Activated T-helper 2 cell treated with anti-CD3 and anti-CD28 coated beads, Interferon-gamma antibody, Interleukin-2, Interleukin-4, amounts not matched to agents 10 μg/mL and 5 μg/mL and 100 μg/mL, durations not matched to agents 14 hours and 24 hours and 36 hours (primary cell): ENCODE results near the gene OLA1. TPM values are rescaled to one million over a fixed set of nuclear protein-coding genes. Genes with fewer than 3 reads are reported as not detected.

Source experiments
- DNase-seq: peaks from one replicate; pipeline ENCODE4 v3.0.0; 2021; ENCODE audit warnings: low spot score
- H3K27ac Mint-ChIP-seq: one replicate; pipeline ENCODE4 v1.8.0; 2021; ENCODE audit warnings: mixed read lengths
- H3K27me3 Mint-ChIP-seq: one replicate; pipeline ENCODE4 v1.8.0; 2021; ENCODE audit warnings: low read depth, mixed read lengths
- H3K36me3 Mint-ChIP-seq: one replicate; pipeline ENCODE4 v1.8.0; 2021; ENCODE audit warnings: low read depth, mixed read lengths
- H3K4me1 Mint-ChIP-seq: one replicate; pipeline ENCODE4 v1.8.0; 2021; ENCODE audit warnings: low read depth, mixed read lengths
- H3K4me3 Mint-ChIP-seq: one replicate; pipeline ENCODE4 v1.8.0; 2021; ENCODE audit warnings: low read depth, mild to moderate bottlenecking, moderate library complexity, mixed read lengths
- H3K9me3 Mint-ChIP-seq: one replicate; pipeline ENCODE4 v1.8.0; 2021; ENCODE audit warnings: mixed read lengths
- intact Hi-C: fragments of 100-400 bp; cut with micrococcal nuclease; formaldehyde crosslinking; loops from one replicate; pipeline ENCODE4 v1.15.1; 2023
- total RNA-seq: library from RNA; stranded (reverse); gene quantifications from 2 replicates; pipeline ENCODE4 v1.2.3, GENCODE V29; 2022

OLA1 gene
- total RNA-seq, 1 donor from 2014 or later = 150 TPM

DNA sequence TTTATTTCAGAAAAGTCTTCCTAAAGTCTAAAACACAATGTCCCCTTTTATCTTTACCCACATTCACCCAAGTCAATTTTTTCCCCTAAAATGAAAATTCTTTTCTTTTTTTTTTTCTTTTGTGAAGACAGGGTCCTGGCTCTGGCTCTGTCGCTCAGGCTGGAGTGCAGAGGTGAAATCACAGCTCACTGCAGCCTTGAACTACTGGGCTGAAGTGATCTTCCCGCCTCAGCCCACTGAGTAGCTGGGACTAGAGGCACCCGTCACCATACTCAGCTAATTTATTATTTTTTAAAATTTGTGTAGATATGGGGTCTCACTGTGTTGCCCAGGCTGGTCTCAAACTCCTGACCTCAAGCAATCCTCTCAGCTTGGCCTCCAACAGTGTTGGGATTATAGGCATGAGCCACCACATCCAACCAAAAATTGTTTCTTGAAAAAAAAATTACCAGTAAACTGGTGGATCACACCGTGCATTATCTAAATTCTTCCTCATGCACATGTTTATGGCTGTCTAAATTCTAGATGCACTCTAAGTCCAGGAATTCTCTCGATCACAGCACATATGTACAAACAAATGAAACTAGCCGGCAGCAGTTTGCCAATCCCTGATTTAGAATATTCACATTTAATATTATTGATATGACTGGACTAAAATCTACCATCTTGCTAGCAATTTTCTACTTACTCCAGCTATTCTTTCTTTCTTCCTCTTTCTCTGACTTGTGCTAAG is 56.8 kb downstream of the OLA1 start:
- Mint-ChIP-seq H3K27ac (no peak overlapping the region), H3K4me1 (no peaks in the 10 kb centered on the region), H3K27me3 (no peaks in the 10 kb centered on the region), H3K36me3 (peaks cover 4% of the 10 kb centered on the region), H3K4me3 (no peak overlapping the region), H3K9me3 (no peaks in the 10 kb centered on the region)
- intact Hi-C loops = no loop called here
- DNase-seq = no peak

DNA sequence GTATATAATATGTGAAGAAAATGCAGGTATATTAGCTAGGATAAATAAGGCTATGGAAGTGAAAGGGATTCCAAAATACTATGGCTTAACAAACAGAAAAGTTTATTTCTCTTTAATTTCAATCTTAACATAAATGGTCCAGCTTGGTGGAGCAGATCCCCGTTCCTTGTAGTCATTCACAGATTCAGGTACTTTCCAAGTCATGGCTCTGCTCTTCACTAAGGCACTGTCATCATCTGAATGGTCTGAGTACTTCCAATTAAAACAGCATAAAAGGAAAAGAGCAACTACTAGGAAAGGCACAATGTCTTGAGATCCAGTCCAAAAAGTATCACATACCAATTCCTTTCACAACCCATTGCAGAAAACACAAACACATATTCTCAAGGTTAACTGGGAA is 63.4 kb downstream of the OLA1 start:
- intact Hi-C loops = no loop called here
- Mint-ChIP-seq H3K4me1 (peaks cover 3% of the 10 kb centered on the region), H3K27me3 (no peaks in the 10 kb centered on the region), H3K4me3 (no peak overlapping the region), H3K36me3 (peaks cover 20% of the 10 kb centered on the region), H3K27ac (no peak overlapping the region), H3K9me3 (no peaks in the 10 kb centered on the region)
- no peak for DNase-seq

DNA sequence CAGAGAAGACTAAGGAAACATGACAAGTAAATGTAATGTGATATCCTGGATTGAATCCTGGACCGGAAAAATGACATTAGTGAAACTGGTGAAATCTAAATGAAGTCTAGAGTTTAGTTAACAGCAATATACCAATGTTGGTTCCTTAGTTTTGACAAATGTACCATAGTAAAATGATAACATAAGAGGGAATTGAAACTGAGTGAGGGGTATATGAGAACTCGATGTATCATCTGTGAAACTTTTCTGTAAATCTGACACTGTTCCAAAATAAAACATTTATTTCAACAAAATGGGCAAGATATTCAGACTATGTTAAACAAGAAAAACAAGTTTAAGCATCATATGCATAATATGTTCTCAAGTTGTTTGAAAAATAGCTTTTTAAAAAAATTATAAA is 63.8 kb downstream of the OLA1 start:
- Mint-ChIP-seq H3K4me1 (peaks cover 3% of the 10 kb centered on the region), H3K4me3 (no peak overlapping the region), H3K27ac (no peak overlapping the region), H3K9me3 (no peaks in the 10 kb centered on the region), H3K27me3 (no peaks in the 10 kb centered on the region), H3K36me3 (peaks cover 20% of the 10 kb centered on the region)
- no peak for DNase-seq
- intact Hi-C loops = no loop called here

DNA sequence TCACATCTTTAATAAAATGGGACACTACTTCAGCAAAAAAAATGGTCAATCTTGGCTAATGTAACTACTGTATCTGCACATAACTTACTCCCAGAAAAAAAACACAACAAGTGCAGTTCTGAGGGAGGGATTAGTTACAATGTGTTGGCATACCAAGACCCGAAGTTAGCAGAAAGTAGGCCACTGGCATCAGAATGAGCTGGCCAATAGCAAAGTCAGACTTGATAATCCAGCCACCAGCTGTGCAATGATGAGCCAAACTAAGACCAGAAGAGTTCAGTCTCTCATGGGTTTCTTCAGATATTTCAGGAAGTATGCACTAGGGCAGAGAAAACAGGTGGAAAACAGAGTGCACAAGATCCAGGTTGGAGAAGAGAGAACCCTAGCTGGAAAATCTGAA is 65.3 kb downstream of the OLA1 start:
- H3K27me3 Mint-ChIP-seq = no peaks in the 10 kb centered on the region
- H3K9me3 Mint-ChIP-seq = no peaks in the 10 kb centered on the region
- peaks cover 3% of the 10 kb centered on the region for H3K4me1 Mint-ChIP-seq
- H3K36me3 Mint-ChIP-seq = peaks cover 20% of the 10 kb centered on the region
- H3K4me3 Mint-ChIP-seq = no peak overlapping the region
- DNase-seq = no peak
- intact Hi-C loops = no loop called here
- H3K27ac Mint-ChIP-seq = no peak overlapping the region

DNA sequence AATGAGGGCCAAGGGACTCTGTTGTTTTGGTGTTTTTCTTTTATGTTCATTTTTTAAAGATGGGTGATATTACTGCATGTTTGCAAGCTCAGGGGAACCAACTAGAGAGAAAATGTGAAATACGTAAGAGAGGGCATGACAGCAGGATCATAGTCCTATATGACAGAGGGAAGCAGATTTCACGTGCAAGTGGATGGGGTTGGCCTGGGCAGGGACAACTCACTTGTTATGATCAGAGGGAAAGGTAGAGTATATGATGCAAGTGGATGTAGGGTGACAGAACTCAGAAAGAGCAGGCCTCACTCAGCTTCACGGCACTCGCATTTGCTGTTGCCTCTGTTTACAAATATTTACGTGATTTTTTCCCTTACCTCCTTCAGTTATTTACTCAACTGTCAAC is 67.0 kb downstream of the OLA1 start:
- intact Hi-C loops = no loop called here
- H3K27ac Mint-ChIP-seq = no peak overlapping the region
- peaks cover 3% of the 10 kb centered on the region for H3K4me1 Mint-ChIP-seq
- H3K9me3 Mint-ChIP-seq = no peaks in the 10 kb centered on the region
- no peak overlapping the region for H3K4me3 Mint-ChIP-seq
- DNase-seq = no peak
- no peaks in the 10 kb centered on the region for H3K27me3 Mint-ChIP-seq
- peaks cover 21% of the 10 kb centered on the region for H3K36me3 Mint-ChIP-seq

DNA sequence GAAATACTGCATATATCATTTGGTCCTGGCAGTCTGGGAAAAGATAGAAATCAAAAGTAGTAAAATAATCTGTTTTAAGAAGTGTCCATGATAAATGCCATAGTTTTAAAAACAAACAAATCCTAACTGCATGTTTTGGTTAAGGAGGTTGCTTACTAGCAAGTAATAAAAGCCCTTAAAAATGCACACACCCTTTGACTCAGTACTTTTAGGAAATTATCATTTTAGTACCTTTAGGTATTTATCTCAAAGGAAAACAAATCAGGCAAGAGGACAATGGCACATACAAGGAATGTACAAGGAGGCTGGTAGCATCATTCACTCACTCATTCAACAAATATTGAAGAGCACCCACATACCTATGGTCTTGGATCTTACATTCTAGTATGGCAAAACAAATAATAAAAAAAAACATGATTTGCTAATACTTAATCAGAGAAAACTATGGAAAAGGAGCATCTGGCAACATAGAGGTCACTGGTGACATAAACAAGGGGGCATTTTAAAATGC is 67.6 kb downstream of the OLA1 start:
- Mint-ChIP-seq H3K4me1 (peaks cover 3% of the 10 kb centered on the region), H3K9me3 (peaks cover 2% of the 10 kb centered on the region), H3K36me3 (peaks cover 23% of the 10 kb centered on the region), H3K27ac (no peak overlapping the region), H3K27me3 (no peaks in the 10 kb centered on the region), H3K4me3 (no peak overlapping the region)
- no peak for DNase-seq
- intact Hi-C loops = no loop called here

DNA sequence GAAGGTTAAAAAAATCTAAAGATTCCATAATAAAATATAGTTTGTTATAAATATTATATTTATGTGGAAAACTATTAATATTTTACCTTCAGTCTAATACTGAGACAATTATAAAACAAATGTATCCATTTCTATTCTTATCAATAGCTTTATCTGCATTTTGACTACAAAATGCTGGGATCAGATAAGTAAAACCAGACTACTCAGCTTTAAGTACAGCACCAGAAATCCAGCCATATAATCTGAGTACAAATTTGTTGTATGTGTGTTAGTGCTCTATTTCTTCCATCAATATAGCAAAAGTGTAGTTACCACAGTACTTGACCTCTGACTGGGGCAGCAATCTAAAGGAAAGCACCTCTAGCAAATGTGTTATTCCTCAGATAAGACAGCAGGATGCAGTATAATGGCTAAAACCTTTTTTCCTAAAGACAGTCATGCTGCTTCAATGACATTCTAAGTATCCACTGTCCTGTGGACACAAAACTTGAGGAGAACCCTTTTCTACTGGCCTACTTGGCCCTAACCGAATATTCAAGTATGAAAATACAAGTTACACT is 68.1 kb downstream of the OLA1 start:
- Mint-ChIP-seq H3K4me1 (peaks cover 3% of the 10 kb centered on the region), H3K4me3 (no peak overlapping the region), H3K27ac (no peak overlapping the region), H3K27me3 (no peaks in the 10 kb centered on the region), H3K36me3 (peaks cover 28% of the 10 kb centered on the region), H3K9me3 (peaks cover 8% of the 10 kb centered on the region)
- intact Hi-C loops = no loop called here
- DNase-seq = no peak

DNA sequence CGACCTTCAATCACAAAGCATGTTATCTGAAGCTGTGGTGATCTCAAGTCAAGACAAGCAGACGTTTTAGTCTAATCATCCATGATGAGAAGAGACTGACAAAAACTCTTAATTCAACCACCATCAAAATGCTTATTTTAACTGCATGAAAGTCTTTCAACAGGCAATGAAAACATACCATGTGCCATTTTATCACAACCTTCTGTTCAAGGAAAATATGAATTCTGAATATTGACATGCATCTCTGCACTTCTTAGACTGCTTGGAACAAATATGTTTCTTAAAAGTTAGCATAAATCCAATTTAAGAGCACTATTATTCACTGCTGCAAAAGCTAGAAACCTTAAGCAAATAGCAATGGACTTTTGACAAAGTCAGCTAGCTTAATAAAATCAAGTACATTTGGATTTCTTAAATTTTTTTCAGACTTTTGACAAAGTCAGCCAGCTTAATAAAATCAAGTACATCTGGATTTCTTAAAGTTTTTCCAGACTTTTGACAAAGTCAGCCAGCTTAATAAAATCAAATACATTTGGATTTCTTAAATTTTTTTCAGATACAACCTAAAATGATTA is 70.9 kb downstream of the OLA1 start:
- H3K9me3 Mint-ChIP-seq = peaks cover 33% of the 10 kb centered on the region
- H3K4me1 Mint-ChIP-seq = peaks cover 9% of the 10 kb centered on the region
- H3K36me3 Mint-ChIP-seq = peaks cover 44% of the 10 kb centered on the region
- H3K4me3 Mint-ChIP-seq = no peak overlapping the region
- H3K27me3 Mint-ChIP-seq = no peaks in the 10 kb centered on the region
- no peak overlapping the region for H3K27ac Mint-ChIP-seq
- intact Hi-C loops = no loop called here
- DNase-seq = no peak

DNA sequence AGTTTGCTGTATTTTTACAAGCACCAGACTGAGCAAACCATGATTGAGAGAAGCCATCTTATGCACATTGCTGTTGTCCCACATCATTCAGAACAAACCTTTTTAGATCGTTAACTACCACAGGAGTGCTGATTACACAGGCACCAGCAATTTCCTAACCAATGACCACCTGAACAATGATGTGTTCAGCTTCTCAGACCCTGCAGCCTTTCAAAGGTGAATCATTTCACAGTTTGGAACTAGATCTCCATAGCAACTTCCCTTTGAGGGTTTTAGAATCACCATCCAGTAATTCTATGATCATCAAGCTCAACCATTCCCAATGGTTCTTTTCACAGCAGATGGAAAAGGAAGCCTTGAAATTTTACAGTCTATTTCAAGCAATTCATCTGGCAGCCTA is 71.4 kb downstream of the OLA1 start:
- Mint-ChIP-seq H3K27ac (no peak overlapping the region), H3K9me3 (peaks cover 38% of the 10 kb centered on the region), H3K4me3 (no peak overlapping the region), H3K36me3 (peaks cover 49% of the 10 kb centered on the region), H3K4me1 (peaks cover 9% of the 10 kb centered on the region), H3K27me3 (no peaks in the 10 kb centered on the region)
- intact Hi-C loops = no loop called here
- no peak for DNase-seq

DNA sequence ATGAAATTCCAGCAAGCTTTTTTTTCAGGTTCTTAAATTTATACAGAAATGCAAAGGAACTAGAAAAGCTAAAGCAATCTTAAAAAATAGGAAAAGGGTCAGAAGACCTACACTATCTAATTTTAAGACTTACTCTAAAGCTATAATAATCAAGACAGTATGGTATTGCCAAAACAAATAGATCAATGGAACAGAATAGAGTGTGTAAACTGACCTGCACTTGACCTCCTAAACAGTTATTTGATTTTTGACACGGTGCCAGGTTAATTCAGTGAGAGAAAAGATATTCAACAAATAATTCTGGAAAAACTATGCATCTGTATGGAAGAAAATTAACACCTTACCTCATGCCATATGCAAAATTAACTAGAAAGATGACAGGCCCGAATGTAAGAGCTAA is 73.6 kb downstream of the OLA1 start:
- Mint-ChIP-seq H3K4me1 (peaks cover 9% of the 10 kb centered on the region), H3K27ac (no peak overlapping the region), H3K9me3 (peaks cover 53% of the 10 kb centered on the region), H3K27me3 (no peaks in the 10 kb centered on the region), H3K36me3 (peaks cover 53% of the 10 kb centered on the region), H3K4me3 (no peak overlapping the region)
- intact Hi-C loops = no loop called here
- DNase-seq = no peak

DNA sequence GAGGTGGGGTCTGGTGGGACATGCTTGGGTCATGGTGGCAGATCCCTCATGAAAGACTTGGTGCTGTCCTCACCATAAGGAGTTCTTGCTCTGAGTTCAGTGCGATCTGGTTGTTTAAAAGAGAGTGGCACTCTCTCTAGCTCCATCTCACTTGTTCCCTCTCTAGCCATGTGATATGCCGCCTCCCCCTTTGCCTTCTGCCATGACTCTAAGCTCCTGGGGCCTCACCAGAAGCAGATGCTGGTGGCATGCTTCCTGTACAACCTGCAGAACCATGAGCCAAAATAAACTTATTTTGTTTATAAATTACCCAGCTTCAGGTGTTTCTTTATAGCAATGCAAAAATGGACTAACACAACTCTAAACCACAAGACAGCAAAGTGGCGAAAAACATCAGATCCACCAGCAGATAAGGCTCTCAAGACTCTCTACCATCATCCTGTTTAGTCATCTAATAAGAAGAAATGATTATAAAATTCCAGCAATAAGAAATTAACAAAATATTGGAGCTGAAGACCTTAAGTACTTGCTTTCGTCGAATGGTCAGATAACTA is 75.5 kb downstream of the OLA1 start:
- H3K9me3 Mint-ChIP-seq = peaks cover 71% of the 10 kb centered on the region
- H3K27ac Mint-ChIP-seq = no peak overlapping the region
- intact Hi-C loops = no loop called here
- no peak for DNase-seq
- peaks cover 71% of the 10 kb centered on the region for H3K36me3 Mint-ChIP-seq
- H3K4me1 Mint-ChIP-seq = peaks cover 9% of the 10 kb centered on the region
- H3K4me3 Mint-ChIP-seq = no peak overlapping the region
- H3K27me3 Mint-ChIP-seq = no peaks in the 10 kb centered on the region

DNA sequence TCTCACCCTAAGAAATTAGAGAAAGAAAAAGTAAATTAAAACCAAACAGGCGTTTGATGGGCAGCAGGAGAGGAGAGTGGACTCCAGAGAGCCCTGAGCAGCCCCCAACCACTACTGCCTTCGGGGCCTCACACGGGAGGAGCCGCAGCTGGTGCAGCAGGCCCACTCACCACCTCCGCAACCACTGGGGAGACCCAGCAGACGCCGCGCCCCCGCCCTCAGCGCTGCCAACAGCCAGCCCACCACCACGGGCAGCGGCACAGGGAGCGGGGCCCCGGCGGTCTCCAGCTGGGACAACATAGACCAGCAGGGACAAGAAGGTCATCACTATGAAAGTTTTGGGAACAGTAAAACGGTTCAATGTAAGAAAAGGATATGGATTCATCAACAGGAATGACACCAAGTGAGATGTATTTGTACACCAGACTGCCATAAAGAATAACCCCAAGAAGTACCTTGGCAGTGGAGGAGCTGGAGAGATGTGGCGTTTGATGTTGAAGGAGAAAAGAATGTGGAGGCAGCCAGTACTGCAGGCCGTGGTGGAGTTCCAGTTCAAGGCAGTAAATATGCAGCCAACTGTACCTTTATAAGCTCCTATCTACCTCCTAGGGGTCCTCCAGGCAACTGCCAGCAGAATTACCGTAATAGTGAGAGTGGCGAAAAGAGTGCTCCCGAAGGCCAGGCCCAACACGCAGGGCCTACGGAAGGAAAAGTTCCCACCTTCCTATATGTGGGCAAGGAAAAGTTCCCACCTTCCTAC is 76.5 kb downstream of the OLA1 start:
- intact Hi-C loops = no loop called here
- Mint-ChIP-seq H3K36me3 (peaks cover 74% of the 10 kb centered on the region), H3K4me3 (no peak overlapping the region), H3K9me3 (peaks cover 75% of the 10 kb centered on the region), H3K27ac (no peak overlapping the region), H3K4me1 (peaks cover 9% of the 10 kb centered on the region), H3K27me3 (no peaks in the 10 kb centered on the region)
- DNase-seq = no peak
